Neural cell (in vitro differentiated cells): ENCODE results near the gene RNF182. TPM values are rescaled to one million over a fixed set of nuclear protein-coding genes. Genes with fewer than 3 reads are reported as not detected.

Source experiments
- H2AFZ ChIP-seq: fragments of 200-600, 300-800 bp; sonication (generic), shearing (Covaris generic); 2 replicates; pipeline ENCODE4 v1.6.0; 2014; ENCODE audit warnings: low read depth, mild to moderate bottlenecking, antibody characterized with exemption, low read length, moderate library complexity
- H3F3A ChIP-seq: fragments of 200-600 bp; shearing (Covaris generic); 2 replicates; pipeline ENCODE4 v1.6.1; 2016; ENCODE audit warnings: mild to moderate bottlenecking, moderate library complexity, mixed read lengths, antibody characterized with exemption, low read length; ENCODE audit not compliant: insufficient read depth, poor library complexity, severe bottlenecking
- H3K27ac ChIP-seq: fragments of 200-600, 300-800 bp; sonication (generic), shearing (Covaris generic); 2 replicates; pipeline ENCODE4 v1.5.1; 2014; ENCODE audit warnings: mild to moderate bottlenecking, low read length, moderate library complexity
- H3K27me3 ChIP-seq: fragments of 300-800, 200-600 bp; sonication (generic), shearing (Covaris generic); 2 replicates; pipeline ENCODE4 v1.6.0; 2014; ENCODE audit warnings: mild to moderate bottlenecking, low read depth, low read length, moderate library complexity; ENCODE audit not compliant: insufficient read depth
- H3K36me3 ChIP-seq: fragments of 300-800, 200-600 bp; sonication (generic), shearing (Covaris generic); 2 replicates; pipeline ENCODE4 v1.5.1; 2014; ENCODE audit warnings: mild to moderate bottlenecking, antibody characterized with exemption, low read length, moderate library complexity; ENCODE audit not compliant: insufficient read depth
- H3K4me2 ChIP-seq: fragments of 300-800, 200-600 bp; sonication (generic), shearing (Covaris generic); 2 replicates; pipeline ENCODE4 v1.6.0; 2014; ENCODE audit warnings: mild to moderate bottlenecking, low read length
- H3K4me3 ChIP-seq: fragments of 300-800, 200-600 bp; sonication (generic), shearing (Covaris generic); 2 replicates; pipeline ENCODE4 v1.5.1; 2014; ENCODE audit warnings: mild to moderate bottlenecking, low read length, moderate library complexity
- H3K79me2 ChIP-seq: fragments of 200-600 bp; shearing (Covaris generic); replicated peaks from 2 replicates; pipeline ENCODE4 v1.6.0; 2014; ENCODE audit warnings: mild to moderate bottlenecking, low read length, moderate library complexity; ENCODE audit not compliant: insufficient read depth
- H3K9ac ChIP-seq: fragments of 300-800, 200-600 bp; sonication (generic), shearing (Covaris generic); 2 replicates; pipeline ENCODE4 v1.6.1; 2016; ENCODE audit warnings: mild to moderate bottlenecking, low read length, mixed read lengths
- H3K9me2 ChIP-seq: fragments of 200-600 bp; shearing (Covaris generic); 2 replicates; pipeline ENCODE4 v1.6.1; 2016; ENCODE audit warnings: mild to moderate bottlenecking, low read length, mixed read lengths; ENCODE audit not compliant: insufficient read depth
- H3K9me3 ChIP-seq: fragments of 200-600, 300-800 bp; sonication (generic), shearing (Covaris generic); 2 replicates; pipeline ENCODE4 v1.6.1; 2016; ENCODE audit warnings: mild to moderate bottlenecking, mixed run types, low read length, moderate library complexity, mixed read lengths
- H4K20me1 ChIP-seq: fragments of 200-600 bp; shearing (Covaris generic); 2 replicates; pipeline ENCODE4 v1.6.1; 2016; ENCODE audit warnings: mild to moderate bottlenecking, mixed run types; ENCODE audit not compliant: insufficient read depth
- EP300 ChIP-seq: fragments of 450-650 bp; conservative IDR thresholded peaks from 2 replicates; pipeline ENCODE4 v1.6.1; 2014; ENCODE audit warnings: antibody characterized with exemption, mild to moderate bottlenecking, moderate library complexity; ENCODE audit not compliant: poor library complexity, severe bottlenecking
- EZH2 ChIP-seq: fragments of 200-600, 300-800 bp; shearing (Covaris generic), sonication (generic); IDR thresholded peaks from 2 replicates; pipeline ENCODE4 v1.6.1; 2014; ENCODE audit warnings: antibody characterized with exemption, low read length, borderline replicate concordance, mild to moderate bottlenecking; ENCODE audit not compliant: insufficient read depth, poor library complexity, severe bottlenecking
- MXI1 ChIP-seq: fragments of 450-650 bp; conservative IDR thresholded peaks from 2 replicates; pipeline ENCODE4 v1.6.1; 2014; ENCODE audit warnings: antibody characterized with exemption, mild to moderate bottlenecking; ENCODE audit not compliant: poor library complexity, severe bottlenecking
- POLR2AphosphoS5 ChIP-seq: IDR thresholded peaks from 2 replicates; pipeline ENCODE4 v1.6.1; 2012
- RAD21 ChIP-seq: fragments of 450-650 bp; conservative IDR thresholded peaks from 2 replicates; pipeline ENCODE4 v1.6.1; 2014; ENCODE audit warnings: antibody characterized with exemption, mild to moderate bottlenecking, moderate library complexity
- SMC3 ChIP-seq: fragments of 450-650 bp; conservative IDR thresholded peaks from 2 replicates; pipeline ENCODE4 v1.6.1; 2014; ENCODE audit warnings: antibody characterized with exemption, mild to moderate bottlenecking, moderate library complexity; ENCODE audit not compliant: poor library complexity
- TAF1 ChIP-seq: IDR thresholded peaks from 2 replicates; pipeline ENCODE4 v1.6.1; 2012; ENCODE audit warnings: low read depth
- polyA plus RNA-seq: library from polyadenylated mRNA; depleted of rRNA; stranded (reverse); fragments of >200 nt; gene quantifications from 2 replicates; pipeline ENCODE4 v1.2.3, GENCODE V29; 2014
- TF ChIP-seq, protein P1 (sequence below): IDR thresholded peaks from 2 replicates; pipeline ENCODE4 v1.6.1; 2012; ENCODE audit warnings: borderline replicate concordance
- TF ChIP-seq, protein P2 (sequence below): fragments of 450-650 bp; IDR thresholded peaks from 2 replicates; pipeline ENCODE4 v1.5.1; 2014; ENCODE audit warnings: antibody characterized with exemption, mild to moderate bottlenecking, moderate library complexity; ENCODE audit not compliant: poor library complexity, severe bottlenecking

Gene RNF182
- polyA plus RNA-seq, 1 donor from 2014 or later = 8.0 TPM

DNA sequence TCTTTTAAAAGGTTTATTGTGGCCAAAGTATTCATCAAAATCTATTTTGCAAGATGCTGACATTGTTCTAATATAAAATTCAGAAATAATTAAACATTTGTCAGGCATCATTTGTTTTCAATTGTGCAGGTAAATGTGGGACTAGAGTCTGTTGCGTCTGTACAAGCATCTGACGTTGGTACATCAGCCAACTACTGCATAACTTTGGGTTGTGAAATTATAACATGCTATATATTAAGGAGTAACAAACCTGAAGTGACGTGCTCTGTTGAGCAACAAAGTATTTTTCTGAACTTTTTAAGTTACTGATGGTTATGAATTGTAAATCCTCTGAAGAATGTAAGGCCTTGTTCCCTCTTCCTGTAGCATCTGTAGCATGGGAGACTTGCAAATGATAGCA lies 66.0 kb downstream of the RNF182 start:
- Histone ChIP-seq H3F3A (no peaks in the 10 kb centered on the region), H2AFZ (no peak overlapping the region), H3K27ac (no peak overlapping the region), H3K9ac (no peak overlapping the region), H3K4me3 (no peak overlapping the region), H3K9me2 (no peaks in the 10 kb centered on the region), H3K36me3 (no peaks in the 10 kb centered on the region), H3K27me3 (no peaks in the 10 kb centered on the region), H3K9me3 (no peaks in the 10 kb centered on the region), H3K4me2 (no peak overlapping the region), H4K20me1 (no peaks in the 10 kb centered on the region), H3K79me2 (no peaks in the 10 kb centered on the region)
- no peak for TF ChIP-seq EZH2
- TF ChIP-seq SMC3 = no peak
- no peak for TF ChIP-seq MXI1
- TF ChIP-seq EP300 = no peak
- no peak for TF ChIP-seq POLR2AphosphoS5
- no peak for TF ChIP-seq TAF1
- no peak for TF ChIP-seq RAD21
- TF ChIP-seq, protein P1, sequence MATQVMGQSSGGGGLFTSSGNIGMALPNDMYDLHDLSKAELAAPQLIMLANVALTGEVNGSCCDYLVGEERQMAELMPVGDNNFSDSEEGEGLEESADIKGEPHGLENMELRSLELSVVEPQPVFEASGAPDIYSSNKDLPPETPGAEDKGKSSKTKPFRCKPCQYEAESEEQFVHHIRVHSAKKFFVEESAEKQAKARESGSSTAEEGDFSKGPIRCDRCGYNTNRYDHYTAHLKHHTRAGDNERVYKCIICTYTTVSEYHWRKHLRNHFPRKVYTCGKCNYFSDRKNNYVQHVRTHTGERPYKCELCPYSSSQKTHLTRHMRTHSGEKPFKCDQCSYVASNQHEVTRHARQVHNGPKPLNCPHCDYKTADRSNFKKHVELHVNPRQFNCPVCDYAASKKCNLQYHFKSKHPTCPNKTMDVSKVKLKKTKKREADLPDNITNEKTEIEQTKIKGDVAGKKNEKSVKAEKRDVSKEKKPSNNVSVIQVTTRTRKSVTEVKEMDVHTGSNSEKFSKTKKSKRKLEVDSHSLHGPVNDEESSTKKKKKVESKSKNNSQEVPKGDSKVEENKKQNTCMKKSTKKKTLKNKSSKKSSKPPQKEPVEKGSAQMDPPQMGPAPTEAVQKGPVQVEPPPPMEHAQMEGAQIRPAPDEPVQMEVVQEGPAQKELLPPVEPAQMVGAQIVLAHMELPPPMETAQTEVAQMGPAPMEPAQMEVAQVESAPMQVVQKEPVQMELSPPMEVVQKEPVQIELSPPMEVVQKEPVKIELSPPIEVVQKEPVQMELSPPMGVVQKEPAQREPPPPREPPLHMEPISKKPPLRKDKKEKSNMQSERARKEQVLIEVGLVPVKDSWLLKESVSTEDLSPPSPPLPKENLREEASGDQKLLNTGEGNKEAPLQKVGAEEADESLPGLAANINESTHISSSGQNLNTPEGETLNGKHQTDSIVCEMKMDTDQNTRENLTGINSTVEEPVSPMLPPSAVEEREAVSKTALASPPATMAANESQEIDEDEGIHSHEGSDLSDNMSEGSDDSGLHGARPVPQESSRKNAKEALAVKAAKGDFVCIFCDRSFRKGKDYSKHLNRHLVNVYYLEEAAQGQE = no peak
- TF ChIP-seq, protein P2, sequence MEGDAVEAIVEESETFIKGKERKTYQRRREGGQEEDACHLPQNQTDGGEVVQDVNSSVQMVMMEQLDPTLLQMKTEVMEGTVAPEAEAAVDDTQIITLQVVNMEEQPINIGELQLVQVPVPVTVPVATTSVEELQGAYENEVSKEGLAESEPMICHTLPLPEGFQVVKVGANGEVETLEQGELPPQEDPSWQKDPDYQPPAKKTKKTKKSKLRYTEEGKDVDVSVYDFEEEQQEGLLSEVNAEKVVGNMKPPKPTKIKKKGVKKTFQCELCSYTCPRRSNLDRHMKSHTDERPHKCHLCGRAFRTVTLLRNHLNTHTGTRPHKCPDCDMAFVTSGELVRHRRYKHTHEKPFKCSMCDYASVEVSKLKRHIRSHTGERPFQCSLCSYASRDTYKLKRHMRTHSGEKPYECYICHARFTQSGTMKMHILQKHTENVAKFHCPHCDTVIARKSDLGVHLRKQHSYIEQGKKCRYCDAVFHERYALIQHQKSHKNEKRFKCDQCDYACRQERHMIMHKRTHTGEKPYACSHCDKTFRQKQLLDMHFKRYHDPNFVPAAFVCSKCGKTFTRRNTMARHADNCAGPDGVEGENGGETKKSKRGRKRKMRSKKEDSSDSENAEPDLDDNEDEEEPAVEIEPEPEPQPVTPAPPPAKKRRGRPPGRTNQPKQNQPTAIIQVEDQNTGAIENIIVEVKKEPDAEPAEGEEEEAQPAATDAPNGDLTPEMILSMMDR = no peak

DNA sequence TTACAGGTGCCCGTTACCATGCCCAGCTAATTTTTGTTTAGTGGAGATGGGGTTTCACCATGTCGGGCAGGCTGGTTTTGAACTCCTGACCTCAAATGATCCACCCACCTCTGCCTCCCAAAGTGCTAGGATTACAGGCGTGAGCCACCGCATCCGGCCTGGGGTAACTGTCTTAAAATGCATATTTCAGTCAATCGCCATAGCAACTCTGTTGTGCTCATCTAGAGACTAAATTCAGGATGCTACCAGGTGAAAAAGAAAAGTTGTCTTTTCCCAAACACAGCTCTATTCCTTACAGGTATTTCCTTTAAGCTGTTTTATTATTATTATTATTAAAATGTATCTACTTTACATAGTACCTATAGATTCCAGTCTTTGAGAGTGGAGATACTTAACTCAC lies 66.6 kb downstream of the RNF182 start:
- no peaks in the 10 kb centered on the region for H3K79me2 ChIP-seq
- H3K9me2 ChIP-seq = no peaks in the 10 kb centered on the region
- H3K4me2 ChIP-seq = no peak overlapping the region
- no peak overlapping the region for H2AFZ ChIP-seq
- H3K9ac ChIP-seq = no peak overlapping the region
- no peaks in the 10 kb centered on the region for H3K9me3 ChIP-seq
- TF ChIP-seq RAD21 (no peak), MXI1 (no peak), EZH2 (no peak), POLR2AphosphoS5 (no peak), TAF1 (no peak), SMC3 (no peak), EP300 (no peak)
- TF ChIP-seq, protein P2 = no peak
- H3F3A ChIP-seq = no peaks in the 10 kb centered on the region
- H4K20me1 ChIP-seq = no peaks in the 10 kb centered on the region
- no peak overlapping the region for H3K27ac ChIP-seq
- H3K27me3 ChIP-seq = no peaks in the 10 kb centered on the region
- H3K4me3 ChIP-seq = no peak overlapping the region
- H3K36me3 ChIP-seq = no peaks in the 10 kb centered on the region
